Adrenal gland (tissue), 12 donors: ENCODE data around the gene ERRFI1. TPM values are rescaled to one million over a fixed set of nuclear protein-coding genes. Genes with fewer than 3 reads are reported as not detected.
A peak's percentile ranks its signal among the peaks of the same experiment; 100 is the strongest.

Experiments used
- DNase-seq, 7 donors: peaks; one replicate each; pipeline ENCODE4 v3.0.0-alpha.2; 2019 to 2020
- H3K27ac ChIP-seq, 5 donors: fragments of 200-600 bp; sonication (generic) in 4 of 5; 1 replicate in 3 of 5; 2 replicates in 2 of 5; pipeline versions ENCODE4 v1.5.1 to v1.8.0; 2016 to 2020; ENCODE audit warnings: mild to moderate bottlenecking in 1 of 5
- H3K27me3 ChIP-seq: fragments of 200-600 bp; 2 replicates; pipeline ENCODE4 v1.8.0; 2021
- H3K36me3 ChIP-seq, 2 donors: fragments of 200-600 bp; replicated peaks in 1 of 2; 1 replicate in 1 of 2; 2 replicates in 1 of 2; pipeline versions ENCODE4 v1.5.1 to v1.8.0; 2018 to 2022
- H3K4me1 ChIP-seq, 2 donors: fragments of 200-600 bp; replicated peaks in 1 of 2; 1 replicate in 1 of 2; 2 replicates in 1 of 2; pipeline versions ENCODE4 v1.5.1 to v1.8.0; 2018 to 2021
- H3K4me3 ChIP-seq, 4 donors: fragments of 200-600 bp; sonication (generic) in 3 of 4; one replicate each; pipeline ENCODE4 v1.5.1; 2016 to 2018
- H3K9me3 ChIP-seq, 3 donors: fragments of 200-600 bp; sonication (generic) in 1 of 3; replicated peaks in 1 of 3; 1 replicate in 2 of 3; 2 replicates in 1 of 3; pipeline versions ENCODE4 v1.5.1 to v1.8.0; 2016 to 2021
- POLR2A ChIP-seq, 2 donors: fragments of 450-650 bp; IDR thresholded peaks; one replicate each; pipeline ENCODE4 v1.6.1; 2017; ENCODE audit warnings: antibody characterized with exemption in 2 of 2, mild to moderate bottlenecking in 2 of 2, moderate library complexity in 1 of 2
- WGBS, 4 donors: extraction: QIAGEN DNeasy Blood & Tissue Kit in 2 of 4; methylation state at CpG; one replicate each; pipeline versions ENCODE4 v1.1.5 to v1.1.7; 2013 to 2017; 5-methylcytosine and 5-hydroxymethylcytosine counted together
- intact Hi-C, 2 donors: fragments of 100-400 bp; cut with DNase I; formaldehyde crosslinking; loops; one replicate each; pipeline versions ENCODE4 v1.14.1 to v1.15.0; 2022 to 2023
- polyA plus RNA-seq, 3 donors: library from polyadenylated mRNA; stranded (reverse); fragments of 200-250 nt in 2 of 3; fragments of 350-450 nt in 1 of 3; fragmentation: Illumina TruSeq in 1 of 3; extraction: RNeasy Lipid Tissue Mini Kit (QIAGEN cat#74804) in 1 of 3; gene quantifications; one replicate each; pipeline ENCODE4 v1.2.3, GENCODE V29; 2013 to 2014
- total RNA-seq, 9 donors: library from RNA; depleted of rRNA in 4 of 9; stranded (reverse); fragments of >200 nt in 4 of 9; fragments of 120-200 nt in 1 of 9; fragmentation: NEBNext Ultra II Directional in 1 of 9; extraction: Animal tissue kit (Norgen Biotek cat#: 25700) in 1 of 9; gene quantifications; one replicate each; pipeline versions ENCODE4 v1.1.0 to v1.2.4, GENCODE V29; 2013 to 2023
- TF ChIP-seq, protein P1 (sequence below), 6 experiments: fragments of 450-650 bp in 4 of 6; fragments of 200-600 bp in 2 of 6; sonication (generic) in 1 of 6; IDR thresholded peaks; 1 replicate in 5 of 6; 2 replicates in 1 of 6; pipeline versions ENCODE4 v1.5.1 to v1.8.0; 2016 to 2021; ENCODE audit warnings: antibody characterized with exemption in 6 of 6, mild to moderate bottlenecking in 2 of 6, moderate library complexity in 1 of 6
- donor health status: healthy with polysubstance abuse.
- donor health status: Bipolar disorder and iron deficiency.
- donor health status: DM: yes; HTN: yes; CAD: no.
- donor health status: DM: no; HTN: no; CAD: no.
- donor health status: DM: no; HTN: no; CAD: no.
- donor health status: DM: yes; HTN: yes; CAD: no.

ERRFI1 gene
- total and polyA plus RNA-seq, 12 donors, result 14.4 to 71.5 (median 25.7) TPM

DNA sequence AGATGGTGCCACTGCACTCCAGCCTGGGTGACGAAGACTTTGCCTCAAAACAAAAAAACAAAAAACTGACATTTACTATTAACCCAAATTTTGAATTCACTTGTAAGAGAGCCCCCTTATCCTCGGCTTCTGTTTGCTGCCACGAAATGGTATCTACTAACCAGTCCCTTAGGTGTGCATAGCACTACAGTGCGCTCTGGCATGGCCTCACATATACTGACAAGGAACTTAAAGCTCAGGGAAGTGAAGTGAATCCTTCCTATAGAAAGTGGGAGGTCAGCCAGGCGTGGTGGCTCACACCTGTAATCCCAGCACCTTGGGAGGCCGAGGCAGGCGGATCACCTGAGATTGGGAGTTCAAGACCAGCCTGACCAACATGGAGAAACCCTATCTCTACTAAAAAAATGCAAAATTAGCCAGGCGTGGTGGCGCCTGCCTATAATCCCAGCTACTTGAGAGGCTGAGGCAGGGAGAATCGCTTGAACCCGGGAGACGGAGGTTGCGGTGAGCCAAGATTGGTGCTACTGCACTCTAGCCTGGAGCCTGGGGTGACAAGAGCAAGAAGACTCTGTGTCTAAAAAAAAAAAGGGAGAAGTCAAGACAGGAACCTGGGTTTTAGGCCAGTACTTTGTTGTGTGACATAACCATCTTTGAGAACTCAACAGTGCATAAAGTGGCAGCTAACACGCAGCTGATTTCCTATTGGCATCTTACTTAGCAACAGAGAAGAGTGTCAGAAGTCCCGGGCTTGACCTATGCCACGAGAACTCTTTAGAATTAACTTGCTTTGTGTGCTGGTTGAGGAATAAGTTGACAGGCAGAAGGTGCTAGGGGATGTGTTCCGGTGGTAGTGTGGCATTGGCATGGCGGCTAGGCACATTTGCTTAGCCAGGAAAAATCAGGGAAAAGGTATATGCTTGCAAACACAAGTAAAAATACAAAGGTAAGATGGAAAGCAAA, 16.8 kb downstream of the ERRFI1 start:
- no peak overlapping the region for H3K4me3 ChIP-seq
- no peak for DNase-seq
- H3K4me1 ChIP-seq, result peaks cover 23 to 27% of the 10 kb centered on the region in 2 donors
- no peak for TF ChIP-seq POLR2A (IDR thresholded peaks at IDR 0.05)
- TF ChIP-seq, protein P1, sequence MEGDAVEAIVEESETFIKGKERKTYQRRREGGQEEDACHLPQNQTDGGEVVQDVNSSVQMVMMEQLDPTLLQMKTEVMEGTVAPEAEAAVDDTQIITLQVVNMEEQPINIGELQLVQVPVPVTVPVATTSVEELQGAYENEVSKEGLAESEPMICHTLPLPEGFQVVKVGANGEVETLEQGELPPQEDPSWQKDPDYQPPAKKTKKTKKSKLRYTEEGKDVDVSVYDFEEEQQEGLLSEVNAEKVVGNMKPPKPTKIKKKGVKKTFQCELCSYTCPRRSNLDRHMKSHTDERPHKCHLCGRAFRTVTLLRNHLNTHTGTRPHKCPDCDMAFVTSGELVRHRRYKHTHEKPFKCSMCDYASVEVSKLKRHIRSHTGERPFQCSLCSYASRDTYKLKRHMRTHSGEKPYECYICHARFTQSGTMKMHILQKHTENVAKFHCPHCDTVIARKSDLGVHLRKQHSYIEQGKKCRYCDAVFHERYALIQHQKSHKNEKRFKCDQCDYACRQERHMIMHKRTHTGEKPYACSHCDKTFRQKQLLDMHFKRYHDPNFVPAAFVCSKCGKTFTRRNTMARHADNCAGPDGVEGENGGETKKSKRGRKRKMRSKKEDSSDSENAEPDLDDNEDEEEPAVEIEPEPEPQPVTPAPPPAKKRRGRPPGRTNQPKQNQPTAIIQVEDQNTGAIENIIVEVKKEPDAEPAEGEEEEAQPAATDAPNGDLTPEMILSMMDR (IDR thresholded peaks at IDR 0.05), result no peak
- no peaks in the 10 kb centered on the region for H3K9me3 ChIP-seq
- intact Hi-C loops, result no loop called here
- peaks cover 0 to 26% of the 10 kb centered on the region in 2 donors for H3K36me3 ChIP-seq
- H3K27ac ChIP-seq, result peak overlapping the region in 1 of 5 donors; percentile 47
- WGBS, 4 donors, result 91 to 97% (median 96%) methylated on average over 18 of the region's 18 CpGs
- no peaks in the 10 kb centered on the region for H3K27me3 ChIP-seq

DNA sequence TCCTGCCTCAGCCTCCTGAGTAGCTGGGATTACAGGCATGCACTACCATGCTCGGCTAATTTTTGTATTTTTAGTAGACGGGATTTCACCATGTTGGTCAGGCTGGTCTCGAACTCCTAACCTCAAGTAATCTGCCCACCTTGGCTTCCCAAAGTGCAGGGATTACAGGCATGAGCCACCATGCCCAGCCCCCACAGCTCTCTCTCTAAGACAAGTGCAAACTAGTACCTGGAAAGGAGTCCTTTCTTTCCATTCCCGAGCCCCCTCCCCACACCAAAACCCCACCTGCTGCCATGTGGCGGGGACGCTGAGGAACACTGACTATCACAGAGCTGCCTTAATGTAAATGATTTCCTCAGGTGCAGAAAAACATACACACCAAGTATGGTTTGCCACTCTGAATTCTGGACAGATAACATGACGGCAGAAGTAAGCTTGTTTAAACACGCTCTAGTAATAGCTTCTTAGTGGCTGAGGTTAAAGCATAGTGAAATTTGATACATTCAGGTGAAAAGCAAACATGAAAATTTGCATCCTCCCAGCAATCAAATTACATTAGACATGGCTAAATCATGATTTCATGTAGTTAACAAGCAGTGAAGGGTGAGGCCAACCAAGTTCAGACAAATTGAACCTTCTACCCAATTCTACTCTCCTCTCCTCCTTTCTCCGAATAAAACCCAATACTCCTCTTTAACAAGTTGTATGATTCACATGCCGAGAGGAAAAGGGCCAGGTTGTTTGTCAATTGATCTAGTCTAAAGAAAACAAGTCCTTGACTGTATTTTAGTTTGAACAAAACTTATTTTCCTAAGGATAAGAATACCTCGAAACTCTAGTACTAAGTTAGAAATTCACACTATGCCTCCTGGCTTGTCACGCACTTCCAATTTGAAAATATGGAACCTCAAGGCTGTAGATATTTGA, 19.8 kb downstream of the ERRFI1 start:
- no peak for DNase-seq
- Histone ChIP-seq H3K4me3 (no peak overlapping the region), H3K4me1 (peaks cover 27 to 40% of the 10 kb centered on the region in 2 donors), H3K27me3 (no peaks in the 10 kb centered on the region), H3K36me3 (peaks cover 0 to 7% of the 10 kb centered on the region in 2 donors), H3K9me3 (no peaks in the 10 kb centered on the region), H3K27ac (peak overlapping the region; percentile 55 to 94 (median 85))
- WGBS, 4 donors, result 78 to 80% (median 79%) methylated on average over 12 of the region's 12 CpGs
- no peak for TF ChIP-seq POLR2A (IDR thresholded peaks at IDR 0.05)
- TF ChIP-seq, protein P1 (IDR thresholded peaks at IDR 0.05), result no peak
- intact Hi-C loops, result no loop called here

DNA sequence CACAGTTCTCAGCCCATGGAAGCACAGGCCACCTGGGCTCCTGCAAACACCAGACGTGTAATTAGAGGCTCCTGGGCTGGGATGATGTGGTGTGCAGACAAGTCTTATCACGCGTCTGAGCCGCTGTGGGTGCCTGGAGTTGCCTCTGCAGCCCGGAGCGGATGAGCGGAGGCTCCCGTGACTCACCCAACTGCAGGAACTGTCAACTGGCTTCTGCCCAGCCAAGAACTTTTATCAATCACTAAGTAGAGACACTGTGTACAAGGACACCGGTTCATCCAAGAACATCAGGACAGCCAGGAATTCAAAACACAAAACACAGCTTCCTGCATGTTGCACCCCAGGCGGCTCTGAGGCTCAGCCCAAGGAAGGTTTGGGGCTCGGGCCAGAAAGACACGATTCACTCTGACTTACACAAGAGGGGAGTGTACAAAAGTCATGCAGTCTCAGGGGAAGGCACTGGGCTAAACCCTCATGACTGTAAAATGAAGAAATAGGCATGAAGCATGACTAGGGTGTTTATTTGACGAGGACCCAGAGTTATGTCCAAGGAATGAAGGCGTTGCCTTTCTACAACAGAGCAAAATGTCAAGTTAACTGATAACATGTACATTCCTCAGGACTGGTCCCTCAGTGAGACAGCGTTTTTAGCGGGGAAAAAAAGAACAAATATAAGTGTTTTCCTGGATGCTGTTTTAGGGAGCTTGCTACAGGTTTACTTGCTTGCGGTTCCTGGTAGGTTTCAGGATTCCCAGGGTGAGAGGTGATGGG, 21.1 kb downstream of the ERRFI1 start:
- Histone ChIP-seq H3K36me3 (peaks cover 0 to 4% of the 10 kb centered on the region in 2 donors), H3K27ac (peak overlapping the region; percentile 56 to 94 (median 85)), H3K4me3 (peak overlapping the region in 1 of 4 donors; percentile 16), H3K27me3 (no peaks in the 10 kb centered on the region), H3K9me3 (no peaks in the 10 kb centered on the region), H3K4me1 (peaks cover 27 to 40% of the 10 kb centered on the region in 2 donors)
- intact Hi-C loops, result no loop called here
- TF ChIP-seq, protein P1 (IDR thresholded peaks at IDR 0.05), result peak in 4 of 6 experiments; percentile 12 to 35 (median 27)
- peak in 1 of 2 donors; percentile 75 for TF ChIP-seq POLR2A (IDR thresholded peaks at IDR 0.05)
- 5 to 25% (median 17%) methylated on average over 8 to 17 of the region's 17 CpGs for WGBS, 4 donors
- DNase-seq, result peak; percentile 82 to 98 (median 95)
